ENCODE data around the gene FUZ. TPM values are rescaled to one million over a fixed set of nuclear protein-coding genes. Genes with fewer than 3 reads are reported as not detected.

Gene FUZ
- total RNA-seq, 1 experiment from 2014 or later: 1.1 TPM

GRCh38 chr19:49764341-49764740, 48.8 kb downstream of the FUZ start:
- BruUV-seq (replicated peaks): no TSS peak
- no peak overlapping the region for H2AFZ ChIP-seq (ENCODE audit: low read depth, low read length, poor library complexity, severe bottlenecking)
- H3K4me2 ChIP-seq (ENCODE audit: low read length): no peak overlapping the region
- POLR2A ChIA-PET: no interaction called here
- CTCF ChIA-PET: no interaction called here
- H3K9ac ChIP-seq (ENCODE audit: low read length): no peak overlapping the region
- no peaks in the 10 kb centered on the region for H4K20me1 ChIP-seq (ENCODE audit: insufficient read depth)
- intact Hi-C loops (cut with micrococcal nuclease): loop anchor here (2.0 kb wide), 1 partner anchor 174 kb away; the partner anchor contains the start of gene PRR12
- RAD21 ChIA-PET (ENCODE audit: low non-redundant PET in 1 of 2, low total read pairs in 2 of 2, uncharacterized antibody in 2 of 2, unreplicated experiment in 2 of 2): no interaction called here
- ATAC-seq (no peak), DNase-seq (ENCODE audit: low read depth, low spot score) (no peak)
- TF ChIP-seq EZH2 (IDR thresholded peaks at IDR 0.05) (no peak), POLR2AphosphoS5 (IDR thresholded peaks at IDR 0.05; ENCODE audit: low read depth, low read length) (no peak), ZNF274 (IDR thresholded peaks at IDR 0.05; ENCODE audit: low read depth, low read length) (no peak), CBX3 (IDR thresholded peaks at IDR 0.05; ENCODE audit: low read depth) (no peak), SIN3A (IDR thresholded peaks at IDR 0.05; ENCODE audit: low read depth) (no peak), CTCF (IDR thresholded peaks at IDR 0.05 in 2 of 3, conservative IDR thresholded peaks at IDR 0.05 in 1 of 3; ENCODE audit: borderline replicate concordance in 1 of 3, insufficient read depth in 1 of 3, low read depth in 2 of 3, low read length in 2 of 3) (no peak), ELF1 (IDR thresholded peaks at IDR 0.05; ENCODE audit: borderline replicate concordance, low read depth) (no peak), ATF3 (IDR thresholded peaks at IDR 0.05) (no peak), MAX (IDR thresholded peaks at IDR 0.05) (no peak), CEBPB (IDR thresholded peaks at IDR 0.05; ENCODE audit: low read depth) (no peak), EGR1 (IDR thresholded peaks at IDR 0.05; ENCODE audit: low read depth) (no peak), JUND (IDR thresholded peaks at IDR 0.05) (no peak), FOSL1 (IDR thresholded peaks at IDR 0.05; ENCODE audit: low read depth) (no peak), POLR2A (IDR thresholded peaks at IDR 0.05; ENCODE audit: borderline replicate concordance, extremely low read depth, insufficient read depth, insufficient read length) (no peak), ZBTB33 (IDR thresholded peaks at IDR 0.05; ENCODE audit: extremely low read depth, insufficient replicate concordance, low read length) (no peak), SP1 (IDR thresholded peaks at IDR 0.05; ENCODE audit: low read depth) (no peak), EZH2phosphoT487 (IDR thresholded peaks at IDR 0.05; ENCODE audit: borderline replicate concordance) (no peak), RAD21 (IDR thresholded peaks at IDR 0.05; ENCODE audit: low read depth) (no peak)
- peaks cover 21 to 37% of the 10 kb centered on the region in 2 experiments for H3K4me1 ChIP-seq (ENCODE audit: control insufficient read depth in 1 of 2, insufficient read depth in 2 of 2, low read length in 2 of 2)
- H3K27ac ChIP-seq (ENCODE audit: low read depth, low read length): peak overlapping the region; percentile 88; the same call in 1 of the 2 replicates
- no peaks in the 10 kb centered on the region for H3K9me2 ChIP-seq (ENCODE audit: insufficient read depth)
- H3K79me2 ChIP-seq (ENCODE audit: insufficient read depth, low read length): peaks cover 23% of the 10 kb centered on the region
- H3K36me3 ChIP-seq (ENCODE audit: control insufficient read depth in 1 of 2, insufficient read depth in 2 of 2, low read length in 2 of 2): no peaks in the 10 kb centered on the region; a peak in 1 of 4 replicates
- H3K27me3 ChIP-seq (ENCODE audit: insufficient read depth, low read length): no peaks in the 10 kb centered on the region
- H3K4me3 ChIP-seq (replicated peaks in 1 of 2; ENCODE audit: low read depth in 1 of 2, low read length in 2 of 2): no peak overlapping the region
- H3K9me3 ChIP-seq (ENCODE audit: control insufficient read depth in 1 of 2, insufficient read depth in 1 of 2, low read depth in 1 of 2, low read length in 2 of 2): no peaks in the 10 kb centered on the region

All from HCT116 (cell line).